Raji (cell line): Measurements from ENCODE around the gene CIB4.

Source experiments
- POLR2A ChIP-seq: IDR thresholded peaks from 2 replicates; pipeline ENCODE4 v1.6.1; 2011; ENCODE audit warnings: low read depth, low read length, control low read depth; ENCODE audit not compliant: insufficient read depth

CIB4 gene

GRCh38 chr2:26556309-26557243 is 84.6 kb downstream of the CIB4 start:
- TF ChIP-seq POLR2A, result no peak

- no peak for TF ChIP-seq POLR2A
Observed at GRCh38 chr2:26555246-26556133, 85.7 kb downstream of the CIB4 start.

GRCh38 chr2:26552641-26553374 is 88.4 kb downstream of the CIB4 start:
- TF ChIP-seq POLR2A, result no peak

GRCh38 chr2:26550276-26551015 is 90.7 kb downstream of the CIB4 start:
- TF ChIP-seq POLR2A, result no peak

GRCh38 chr2:26542676-26543505 is 98.3 kb downstream of the CIB4 start:
- TF ChIP-seq POLR2A, result no peak

GRCh38 chr2:26542194-26542455 is 99.0 kb downstream of the CIB4 start:
- no peak for TF ChIP-seq POLR2A

GRCh38 chr2:26541401-26542193 is 99.6 kb downstream of the CIB4 start:
- no peak for TF ChIP-seq POLR2A

- TF ChIP-seq POLR2A, result no peak
Observed at GRCh38 chr2:26540961-26541360, 100.2 kb downstream of the CIB4 start.

GRCh38 chr2:26540306-26540705 is 100.9 kb downstream of the CIB4 start:
- no peak for TF ChIP-seq POLR2A

- TF ChIP-seq POLR2A, result no peak
Observed at GRCh38 chr2:26537826-26538475, 103.2 kb downstream of the CIB4 start.

- TF ChIP-seq POLR2A, result no peak
Observed at GRCh38 chr2:26537069-26537825, 103.9 kb downstream of the CIB4 start.
